ENCODE data around the gene CCDC187. TPM values are rescaled to one million over a fixed set of nuclear protein-coding genes. Genes with fewer than 3 reads are reported as not detected.
A peak's percentile ranks its signal among the peaks of the same experiment; 100 is the strongest.

Gene CCDC187
- total RNA-seq, 1 donor from 2014 or later, result not detected

GRCh38 chr9:136228107-136228875, 75.6 kb downstream of the CCDC187 start:
- H2AFZ ChIP-seq (replicated peaks), result no peak overlapping the region
- H3K36me3 Mint-ChIP-seq, result peaks cover 5% of the 10 kb centered on the region
- peaks cover 30% of the 10 kb centered on the region for H3K79me2 ChIP-seq (ENCODE audit: low read depth)

DNA sequence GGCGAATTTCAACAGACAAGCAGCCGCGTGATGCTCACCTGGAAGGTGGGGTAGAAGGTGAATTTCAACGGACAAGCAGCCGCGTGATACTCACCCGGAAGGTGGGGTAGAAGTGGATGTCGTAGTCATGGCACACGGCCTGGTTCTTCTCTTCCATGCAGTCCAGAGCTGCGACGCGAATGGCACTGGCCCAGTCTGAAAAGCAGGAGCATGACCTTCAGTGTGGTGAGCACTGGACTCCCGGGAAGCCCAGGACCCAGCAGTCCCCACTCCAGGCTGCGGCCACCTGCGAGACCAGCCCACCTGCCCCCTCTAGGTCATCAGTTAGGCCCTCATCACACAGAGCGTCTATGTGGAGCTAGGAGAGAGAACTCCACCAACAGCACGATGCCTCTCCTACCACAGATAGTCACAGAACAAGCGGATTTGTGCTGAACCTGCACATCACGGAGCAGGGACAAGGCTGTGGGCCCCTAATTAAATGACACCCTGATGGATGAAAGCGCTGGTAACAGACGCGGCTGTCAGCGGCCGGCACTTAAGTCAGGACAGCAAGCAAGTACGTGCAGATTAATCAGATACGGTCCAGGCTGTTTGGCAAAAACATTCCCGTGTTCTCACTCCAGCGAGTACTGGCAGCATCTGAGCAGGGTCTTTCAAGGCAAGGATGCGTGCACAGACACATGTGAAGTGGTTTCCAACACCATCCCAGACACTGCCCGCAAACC, 77.0 kb downstream of the CCDC187 start:
- no peak overlapping the region for H3K9ac ChIP-seq
- Mint-ChIP-seq H3K4me3 (no peak overlapping the region), H3K9me3 (no peaks in the 10 kb centered on the region), H3K27ac (no peak overlapping the region), H3K27me3 (ENCODE audit: insufficient read depth, low read depth) (peaks cover 5% of the 10 kb centered on the region), H3K36me3 (peaks cover 6% of the 10 kb centered on the region), H3K4me1 (peaks cover 3% of the 10 kb centered on the region)
- TF ChIP-seq CTCF (IDR thresholded peaks at IDR 0.05), result no peak
- H3K36me3 ChIP-seq, result no peaks in the 10 kb centered on the region
- H3K4me2 ChIP-seq, result no peak overlapping the region
- peaks cover 72% of the 10 kb centered on the region for H4K20me1 ChIP-seq (ENCODE audit: low read depth)
- H3K9me3 ChIP-seq (ENCODE audit: low read depth), result no peaks in the 10 kb centered on the region
- peaks cover 3% of the 10 kb centered on the region for H3F3A ChIP-seq (ENCODE audit: low read depth)
- H2AFZ ChIP-seq (replicated peaks), result no peak overlapping the region
- H3K79me2 ChIP-seq (ENCODE audit: low read depth), result peaks cover 30% of the 10 kb centered on the region
- no peaks in the 10 kb centered on the region for H3K27me3 ChIP-seq
- H3K27ac ChIP-seq, result no peak overlapping the region
- DNase-seq (ENCODE audit: low spot score), result no peak
- no peaks in the 10 kb centered on the region for H3K4me1 ChIP-seq
- H3K4me3 ChIP-seq, result no peak overlapping the region

More at GRCh38 chr9:136228107-136228875, 75.6 kb downstream of the CCDC187 start:
- Histone ChIP-seq H4K20me1 (ENCODE audit: low read depth) (peaks cover 74% of the 10 kb centered on the region), H3K4me3 (no peak overlapping the region), H3K9me3 (ENCODE audit: low read depth) (no peaks in the 10 kb centered on the region), H3K27ac (no peak overlapping the region), H3K4me1 (no peaks in the 10 kb centered on the region), H3K27me3 (no peaks in the 10 kb centered on the region), H3K36me3 (no peaks in the 10 kb centered on the region), H3K9ac (no peak overlapping the region), H3K4me2 (no peak overlapping the region), H3F3A (ENCODE audit: low read depth) (peaks cover 3% of the 10 kb centered on the region)
- Mint-ChIP-seq H3K4me3 (no peak overlapping the region), H3K9me3 (no peaks in the 10 kb centered on the region), H3K27me3 (ENCODE audit: insufficient read depth, low read depth) (peaks cover 7% of the 10 kb centered on the region), H3K4me1 (peaks cover 2% of the 10 kb centered on the region), H3K27ac (no peak overlapping the region)
- no peak for DNase-seq (ENCODE audit: low spot score)
- TF ChIP-seq EZH2phosphoT487 (IDR thresholded peaks at IDR 0.05) (no peak), CTCF (IDR thresholded peaks at IDR 0.05) (no peak), EZH2 (IDR thresholded peaks at IDR 0.05) (no peak)

GRCh38 chr9:136225748-136226679, 77.9 kb downstream of the CCDC187 start:
- Histone ChIP-seq H3K27me3 (no peaks in the 10 kb centered on the region), H3K79me2 (ENCODE audit: low read depth) (peaks cover 26% of the 10 kb centered on the region), H3K4me2 (no peak overlapping the region), H3K36me3 (no peaks in the 10 kb centered on the region), H3K9me3 (ENCODE audit: low read depth) (no peaks in the 10 kb centered on the region), H3F3A (ENCODE audit: low read depth) (peaks cover 3% of the 10 kb centered on the region), H4K20me1 (ENCODE audit: low read depth) (peaks cover 69% of the 10 kb centered on the region), H3K9ac (no peak overlapping the region), H2AFZ (replicated peaks) (no peak overlapping the region), H3K27ac (no peak overlapping the region), H3K4me3 (no peak overlapping the region), H3K4me1 (no peaks in the 10 kb centered on the region)
- H3K27ac Mint-ChIP-seq, result no peak overlapping the region
- peaks cover 5% of the 10 kb centered on the region for H3K27me3 Mint-ChIP-seq (ENCODE audit: insufficient read depth, low read depth)
- no peaks in the 10 kb centered on the region for H3K9me3 Mint-ChIP-seq
- TF ChIP-seq EZH2phosphoT487 (IDR thresholded peaks at IDR 0.05) (no peak), CTCF (IDR thresholded peaks at IDR 0.05) (peak; percentile 93)
- peaks cover 6% of the 10 kb centered on the region for H3K36me3 Mint-ChIP-seq
- no peak overlapping the region for H3K4me3 Mint-ChIP-seq
- peaks cover 3% of the 10 kb centered on the region for H3K4me1 Mint-ChIP-seq
- peak; percentile 85 for DNase-seq (ENCODE audit: low spot score)
